Hepatocyte (in vitro differentiated cells): ENCODE measurements around the gene APOLD1.

Source experiments
- CTCF ChIP-seq: fragments of 200-600 bp; sonication (generic); IDR thresholded peaks from 2 replicates; pipeline ENCODE4 v1.5.1; 2016; ENCODE audit warnings: antibody characterized with exemption, mild to moderate bottlenecking; ENCODE audit not compliant: poor library complexity
- EZH2 ChIP-seq: fragments of 200-600 bp; sonication (generic); IDR thresholded peaks from 2 replicates; pipeline ENCODE4 v1.6.1; 2016; ENCODE audit warnings: antibody characterized with exemption, mild to moderate bottlenecking, borderline replicate concordance
- EZH2phosphoT487 ChIP-seq: fragments of 200-600 bp; sonication (generic); IDR thresholded peaks from one replicate; pipeline ENCODE4 v1.6.1; 2018; ENCODE audit warnings: antibody characterized with exemption, mild to moderate bottlenecking, low read depth, moderate library complexity; ENCODE audit not compliant: unreplicated experiment, severe bottlenecking

GRCh38 chr12:12779529-12779928 lies 5.9 kb upstream of the APOLD1 start:
- no peak for TF ChIP-seq CTCF
- TF ChIP-seq EZH2 = no peak
- TF ChIP-seq EZH2phosphoT487 = no peak
